Stimulated activated CD8-positive, alpha-beta memory T cell treated with anti-CD3 and anti-CD28 coated beads, Interleukin-4, amount 100 ng/mL, for 1 hour (primary cell): ENCODE data around the gene ZBTB12.
"Not testable (repeated sequence)": the region's sequence is repeated elsewhere in the genome, so short reads cannot be mapped to it uniquely, and the experiment has no call there.

Experiments used
- DNase-seq, 2 donors: peaks; one replicate each; pipeline ENCODE4 v3.0.0-alpha.2; 2020; ENCODE audit warnings: low read depth in 2 of 2, low spot score in 1 of 2

The ZBTB12 gene

GRCh38 chr6:31901953-31902643 is at the start of gene ZBTB12:
Gene ZBTB12 (minus strand): TSS chr6:31902086. CDS start chr6:31901305, 781 bp downstream.
- peak; percentile 53 to 71 for DNase-seq

GRCh38 chr6:31949926-31950548 is 48.2 kb upstream of the ZBTB12 start:
- no peak for DNase-seq

GRCh38 chr6:31948753-31949413 is 47.0 kb upstream of the ZBTB12 start:
- DNase-seq: no peak

DNA sequence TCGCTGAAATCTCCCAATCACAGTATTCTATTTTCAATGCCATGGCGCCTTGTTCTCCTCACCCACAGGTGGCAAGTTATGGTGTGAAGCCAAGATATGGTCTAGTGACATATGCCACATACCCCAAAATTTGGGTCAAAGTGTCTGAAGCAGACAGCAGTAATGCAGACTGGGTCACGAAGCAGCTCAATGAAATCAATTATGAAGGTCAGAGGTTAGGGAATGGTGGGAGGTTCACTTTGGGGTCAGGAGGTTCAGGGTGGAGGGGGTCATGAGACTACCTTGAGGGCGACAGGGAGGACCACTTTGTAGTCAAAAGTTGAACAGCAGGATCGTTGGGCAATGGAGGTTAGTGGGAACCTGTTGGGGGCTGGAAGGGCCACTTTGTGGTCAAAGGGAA is 46.4 kb upstream of the ZBTB12 start:
- DNase-seq: no peak

- no peak for DNase-seq
These were observed 46.0 kb upstream of the ZBTB12 start for GRCh38 chr6:31947864-31948263.

DNA sequence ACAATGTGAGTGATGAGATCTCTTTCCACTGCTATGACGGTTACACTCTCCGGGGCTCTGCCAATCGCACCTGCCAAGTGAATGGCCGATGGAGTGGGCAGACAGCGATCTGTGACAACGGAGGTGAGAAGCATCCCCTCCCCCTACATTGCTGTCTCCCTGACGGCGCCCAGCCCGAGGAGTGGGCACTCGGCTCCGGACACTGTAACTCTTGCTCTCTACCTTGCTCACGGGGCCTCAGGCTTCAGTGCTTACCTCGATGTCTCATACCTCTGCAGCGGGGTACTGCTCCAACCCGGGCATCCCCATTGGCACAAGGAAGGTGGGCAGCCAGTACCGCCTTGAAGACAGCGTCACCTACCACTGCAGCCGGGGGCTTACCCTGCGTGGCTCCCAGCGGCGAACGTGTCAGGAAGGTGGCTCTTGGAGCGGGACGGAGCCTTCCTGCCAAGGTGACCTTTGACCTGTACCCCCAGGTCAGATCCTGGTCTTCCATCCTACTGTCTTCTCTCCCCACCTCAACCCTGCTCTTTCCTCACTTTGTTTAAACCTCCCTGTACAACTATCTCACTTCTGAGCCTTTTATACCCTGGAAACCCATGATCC is 45.3 kb upstream of the ZBTB12 start:
- no peak for DNase-seq

DNA sequence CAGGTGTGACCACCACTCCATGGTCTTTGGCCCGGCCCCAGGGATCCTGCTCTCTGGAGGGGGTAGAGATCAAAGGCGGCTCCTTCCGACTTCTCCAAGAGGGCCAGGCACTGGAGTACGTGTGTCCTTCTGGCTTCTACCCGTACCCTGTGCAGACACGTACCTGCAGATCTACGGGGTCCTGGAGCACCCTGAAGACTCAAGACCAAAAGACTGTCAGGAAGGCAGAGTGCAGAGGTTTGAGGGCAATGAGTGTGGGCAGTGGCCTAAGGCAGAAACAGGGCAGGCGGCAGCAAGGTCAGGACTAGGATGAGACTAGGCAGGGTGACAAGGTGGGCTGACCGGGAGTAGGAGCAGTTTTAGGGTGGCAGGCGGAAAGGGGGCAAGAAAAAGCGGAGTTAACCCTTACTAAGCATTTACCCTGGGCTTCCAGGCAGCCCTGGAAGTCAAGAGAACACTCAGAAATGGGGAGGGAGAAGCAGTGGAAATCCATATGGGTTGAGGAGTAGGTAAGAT is 44.5 kb upstream of the ZBTB12 start:
- no peak for DNase-seq

GRCh38 chr6:31945507-31946369 is 43.9 kb upstream of the ZBTB12 start, which contains the start of gene CFB:
Gene CFB (plus strand): TSS chr6:31946095. CDS start chr6:31946222, 127 bp downstream.
- no peak for DNase-seq

GRCh38 chr6:31945154-31945506 is 43.2 kb upstream of the ZBTB12 start:
- no peak for DNase-seq

GRCh38 chr6:31943742-31944141 is 41.9 kb upstream of the ZBTB12 start:
- DNase-seq: no peak

- no peak for DNase-seq
These were observed 38.4 kb upstream of the ZBTB12 start for GRCh38 chr6:31940256-31940664.

GRCh38 chr6:31935823-31936222 is 33.9 kb upstream of the ZBTB12 start:
- no peak for DNase-seq

- DNase-seq: no peak
These were observed 33.1 kb upstream of the ZBTB12 start for GRCh38 chr6:31935021-31935420.

GRCh38 chr6:31933537-31933936 is 31.7 kb upstream of the ZBTB12 start:
- DNase-seq: no peak

GRCh38 chr6:31932137-31932536 is 30.3 kb upstream of the ZBTB12 start:
- not testable (repeated sequence) for DNase-seq

DNA sequence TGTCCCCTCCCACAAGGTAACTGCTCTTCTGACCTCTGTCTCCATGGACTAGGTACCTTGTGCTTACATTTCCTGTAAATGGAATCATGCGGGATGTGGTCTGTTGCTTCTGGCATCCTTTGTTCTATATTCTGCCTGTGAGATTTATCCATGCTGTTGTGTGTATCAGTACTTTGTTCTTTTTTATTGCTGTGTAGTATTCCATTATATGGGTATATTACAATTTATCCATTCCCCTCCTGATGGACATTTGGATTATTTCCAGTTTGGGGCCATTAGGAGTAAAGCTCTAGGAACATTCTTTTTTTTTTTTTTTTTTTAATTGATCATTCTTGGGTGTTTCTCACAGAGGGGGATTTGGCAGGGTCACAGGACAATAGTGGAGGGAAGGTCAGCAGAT is 29.1 kb upstream of the ZBTB12 start:
- DNase-seq: no peak

GRCh38 chr6:31928672-31928939 is 26.7 kb upstream of the ZBTB12 start:
- no peak for DNase-seq

- DNase-seq: no peak
These were observed 26.2 kb upstream of the ZBTB12 start for GRCh38 chr6:31927863-31928671.

GRCh38 chr6:31927242-31927862 is 25.5 kb upstream of the ZBTB12 start, which contains the start of gene C2:
Gene C2 (plus strand): TSS chr6:31927717. CDS start chr6:31927753, 36 bp downstream.
- no peak for DNase-seq

DNA sequence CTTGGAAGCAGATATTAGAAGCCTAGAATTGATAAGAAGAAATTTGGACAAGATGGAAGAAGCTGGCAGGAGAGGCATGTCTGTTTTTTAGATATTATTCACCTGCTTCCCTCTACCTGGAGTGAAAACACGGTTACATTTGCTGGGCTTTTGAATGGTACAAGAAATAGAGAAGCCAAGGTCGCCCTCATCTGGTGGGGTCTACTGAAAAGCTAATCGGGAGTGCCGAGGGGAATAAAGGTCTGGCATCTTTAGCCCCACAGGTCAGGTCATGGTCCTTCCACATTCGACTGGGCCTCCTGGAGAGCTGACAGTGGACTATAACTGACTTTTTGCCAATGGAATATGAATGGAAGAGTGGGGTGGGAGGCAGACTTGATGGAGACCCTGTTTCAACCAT is 21.1 kb upstream of the ZBTB12 start:
- DNase-seq: no peak
